Fibroblast of skin of left quadriceps (primary cell): ENCODE data around the gene GGA3.

Experiments
- DNase-seq, 2 experiments: peaks; one replicate each; pipeline ENCODE4 v3.0.0-alpha.2; 2013; ENCODE audit warnings: low read depth in 2 of 2

The GGA3 gene

DNA sequence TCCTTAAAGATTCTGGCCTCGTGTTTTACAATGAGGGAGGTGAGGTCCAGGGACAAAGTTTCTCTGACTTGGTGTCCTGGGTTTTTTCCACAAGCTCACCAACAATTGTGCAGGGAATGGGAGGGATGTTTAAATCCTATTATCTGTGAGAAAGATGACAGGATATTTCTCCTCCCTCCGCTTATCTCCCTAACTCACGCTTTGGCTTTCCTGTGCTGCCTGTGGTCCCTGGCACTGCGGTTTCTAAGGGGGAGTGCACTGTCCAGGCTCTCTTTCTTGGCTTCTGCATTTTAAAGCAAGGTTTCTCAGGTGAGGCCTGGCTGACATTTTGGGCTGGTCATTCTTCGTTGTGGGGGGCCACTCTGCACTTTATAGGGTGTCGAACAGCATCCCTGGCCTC is 16.4 kb downstream of the GGA3 start:
- no peak for DNase-seq

GRCh38 chr17:75244133-75244866 is 17.1 kb downstream of the GGA3 start:
- no peak for DNase-seq

- no peak for DNase-seq
Observed at GRCh38 chr17:75242461-75243042, 18.9 kb downstream of the GGA3 start.

DNA sequence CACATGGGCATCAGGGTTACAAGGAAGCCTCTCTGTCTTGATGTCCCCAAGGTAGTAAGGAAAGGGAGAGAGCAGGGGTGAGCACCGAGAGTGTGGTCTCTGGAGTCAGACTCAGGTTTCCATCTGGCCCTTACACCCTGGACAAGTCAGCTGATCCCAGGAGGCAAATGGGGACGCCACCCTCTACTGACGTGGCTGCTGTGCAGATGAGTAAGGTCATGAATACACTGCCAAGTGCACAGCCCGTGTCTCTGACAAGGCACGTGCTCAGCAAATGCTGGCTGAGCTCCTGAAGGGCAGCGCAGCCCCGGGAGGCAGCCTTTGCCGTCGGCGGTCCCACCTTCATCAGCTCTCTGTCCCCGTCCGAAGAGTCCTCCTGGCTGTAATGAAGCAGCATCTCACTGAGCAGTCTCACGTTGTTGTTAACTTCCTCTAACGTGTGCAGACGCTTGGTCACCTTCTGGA is 19.4 kb downstream of the GGA3 start:
- no peak for DNase-seq

GRCh38 chr17:75241502-75241901 is 19.9 kb downstream of the GGA3 start:
- no peak for DNase-seq

DNA sequence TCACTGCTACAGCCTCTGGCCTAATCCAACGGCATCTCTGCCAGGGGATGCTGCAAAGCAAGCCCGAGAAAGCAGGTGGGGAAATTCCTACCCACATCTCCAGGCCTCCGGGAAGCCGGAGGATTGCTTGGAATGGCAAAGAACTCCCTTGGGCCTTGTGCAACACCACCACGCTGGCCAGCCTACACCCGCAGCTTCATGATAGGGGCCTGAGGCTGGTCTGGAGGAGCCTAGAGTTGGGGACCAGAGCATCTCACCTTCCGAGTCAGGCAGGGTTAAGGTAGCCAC is 20.3 kb downstream of the GGA3 start:
- DNase-seq: no peak

DNA sequence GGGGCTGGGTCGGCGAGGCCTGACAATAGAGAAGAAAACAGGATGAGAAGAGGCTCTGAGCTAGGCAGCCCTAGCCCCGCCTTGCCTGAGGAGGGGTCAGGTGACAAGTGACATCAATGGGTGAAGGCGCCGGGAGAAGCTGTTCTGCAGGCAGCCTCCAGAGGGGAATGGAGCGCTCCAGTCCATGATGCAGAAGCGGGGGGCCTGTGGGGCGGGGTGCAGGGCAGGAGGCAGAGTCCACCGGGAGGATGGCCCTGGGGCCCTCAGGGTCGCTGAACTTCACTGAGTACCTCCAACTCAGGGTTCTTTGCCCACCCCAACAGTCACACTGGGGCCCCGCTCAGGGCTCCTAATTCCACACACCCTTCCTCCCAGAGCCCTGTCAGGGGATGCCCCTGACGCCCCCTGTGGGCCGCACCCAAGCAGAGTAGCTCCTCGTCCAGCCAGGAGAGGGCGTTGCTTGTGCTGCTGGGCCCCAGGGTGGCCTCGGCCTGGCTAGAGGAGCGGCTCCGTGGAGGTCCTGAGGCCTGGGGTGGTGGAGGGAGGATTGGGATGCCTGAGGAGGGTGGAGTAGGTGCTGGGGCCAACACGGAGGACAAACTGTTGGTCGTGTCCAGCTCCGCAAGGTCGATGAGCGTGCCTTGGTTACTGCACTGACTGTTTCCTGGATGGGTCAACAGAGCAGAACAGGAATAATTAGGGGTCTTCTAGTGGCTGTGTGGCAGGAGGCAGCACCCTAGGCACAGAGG is 20.8 kb downstream of the GGA3 start:
- no peak for DNase-seq

- DNase-seq: no peak
Observed at GRCh38 chr17:75239778-75240393, 21.5 kb downstream of the GGA3 start.

DNA sequence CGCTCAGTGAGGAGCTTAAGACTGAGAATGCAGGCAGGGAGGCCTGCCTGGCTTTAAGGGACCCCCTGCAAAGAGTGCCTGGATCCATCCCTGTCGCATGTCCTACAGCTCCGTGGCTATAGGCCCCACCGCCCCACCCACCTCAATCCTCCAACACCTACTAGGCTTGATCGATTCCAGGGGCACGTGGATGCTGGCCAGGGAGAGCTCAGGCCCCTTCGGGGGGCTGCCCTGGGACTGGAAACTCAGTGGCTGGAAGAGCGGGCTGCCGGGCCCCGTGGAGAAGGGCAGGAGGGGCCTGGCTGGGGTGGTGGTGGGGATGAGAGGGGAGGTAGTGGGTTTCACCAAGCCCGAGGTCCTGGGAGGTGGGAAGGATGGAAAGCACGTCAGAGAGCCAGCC is 22.2 kb downstream of the GGA3 start:
- no peak for DNase-seq

GRCh38 chr17:75238684-75239191 is 22.7 kb downstream of the GGA3 start:
- DNase-seq: peak in 1 of 2 experiments; percentile 17

- no peak for DNase-seq
Observed at GRCh38 chr17:75238020-75238580, 23.3 kb downstream of the GGA3 start.

DNA sequence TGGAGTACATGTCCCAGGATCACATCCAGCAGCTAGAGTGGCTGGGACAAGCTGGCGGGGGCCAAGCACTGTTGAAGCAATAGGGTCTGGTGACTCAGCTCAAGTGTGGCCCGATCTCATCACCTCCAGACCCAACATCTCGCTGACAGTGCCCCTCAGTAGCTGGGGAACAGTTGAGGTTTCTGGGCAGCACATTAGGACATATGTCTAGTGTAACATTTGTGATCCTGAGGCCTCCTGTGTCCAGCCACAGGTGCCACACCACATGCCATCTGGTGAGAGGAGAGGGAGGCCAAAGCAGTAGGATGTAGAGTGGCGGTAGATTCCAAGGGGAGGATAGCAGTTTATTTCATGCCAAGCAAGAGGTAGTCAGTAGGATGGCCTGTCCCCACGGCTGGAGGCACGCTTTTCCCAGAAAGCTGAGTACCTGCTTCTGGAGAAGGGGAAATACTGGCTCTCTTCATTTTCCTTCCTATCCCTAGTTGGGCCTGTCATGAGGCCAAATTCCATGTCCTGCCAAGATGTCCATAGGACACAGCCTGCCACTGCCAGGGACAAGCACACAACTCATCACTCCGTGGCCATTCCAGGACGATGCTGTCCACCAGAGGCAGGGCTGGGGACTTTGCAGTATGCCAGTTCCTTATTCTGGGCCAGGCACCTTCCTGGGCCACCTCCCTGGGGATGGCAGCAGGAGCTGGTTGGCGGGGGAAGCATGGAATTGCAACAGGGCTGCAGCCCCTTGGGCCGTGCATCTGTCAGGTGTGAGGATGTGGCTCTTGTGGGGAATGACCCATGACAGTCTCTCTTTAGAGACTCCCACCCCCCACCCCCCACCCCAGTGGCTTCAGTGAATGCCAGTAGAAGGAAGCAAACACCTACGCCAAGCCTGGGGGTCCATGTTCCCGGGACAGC is 24.0 kb downstream of the GGA3 start:
- no peak for DNase-seq

- no peak for DNase-seq
Observed at GRCh38 chr17:75232786-75233185, 28.6 kb downstream of the GGA3 start.

DNA sequence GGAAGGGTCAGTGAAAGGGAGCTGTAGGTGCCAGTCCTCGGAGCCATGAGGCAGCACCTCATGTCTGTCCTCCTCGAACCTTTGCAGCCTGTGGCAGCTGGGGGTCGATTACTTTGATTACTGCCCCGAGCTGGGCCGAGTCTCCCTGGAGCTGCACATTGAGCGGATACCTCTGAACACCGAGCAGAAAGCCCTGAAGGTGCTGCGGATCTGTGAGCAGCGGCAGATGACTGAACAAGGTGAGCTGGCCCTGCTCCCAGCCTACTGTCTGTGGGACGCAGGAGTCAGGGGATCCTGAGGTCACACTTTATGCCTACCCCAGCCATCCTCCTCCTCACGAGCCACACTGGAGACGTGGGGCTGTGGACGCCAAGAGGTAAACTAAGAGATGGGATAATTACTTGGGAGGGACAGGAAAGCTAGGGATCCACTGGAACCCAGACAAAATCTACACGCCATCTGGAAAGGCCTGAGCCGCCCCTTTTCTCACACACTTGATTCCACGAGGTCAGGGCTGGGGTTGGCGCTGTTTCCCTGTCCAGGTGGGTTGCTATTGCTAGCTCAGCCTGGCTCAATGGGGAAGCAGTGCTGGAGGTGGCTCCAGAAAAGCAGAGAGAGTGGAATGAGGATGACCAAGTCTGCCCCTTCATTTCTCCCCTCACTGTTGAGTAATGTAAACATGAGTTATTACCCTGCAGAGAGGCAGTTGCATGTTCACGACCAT is 29.5 kb downstream of the GGA3 start:
- DNase-seq: no peak

- DNase-seq: no peak
Observed at GRCh38 chr17:75231071-75231470, 30.3 kb downstream of the GGA3 start.

DNA sequence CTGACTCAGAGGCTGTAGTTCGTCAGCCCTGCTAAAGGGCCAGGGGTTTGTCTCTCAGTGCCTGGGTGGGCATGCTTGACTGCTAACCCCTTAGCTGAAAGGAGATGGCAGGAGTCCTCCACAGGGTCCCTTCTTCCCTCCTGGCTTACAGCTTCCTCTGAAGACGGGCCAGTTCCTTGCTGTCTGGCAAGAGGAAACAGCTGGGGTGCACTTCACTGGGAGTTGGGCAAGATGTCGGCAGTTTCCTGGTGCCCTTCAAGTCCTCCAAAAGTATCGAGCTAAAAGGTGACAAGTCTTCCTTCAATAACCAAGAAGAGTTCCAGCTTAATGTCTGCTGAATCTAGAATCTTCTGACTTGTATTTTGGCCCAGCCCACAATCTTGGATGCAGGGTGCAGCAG is 32.6 kb downstream of the GGA3 start:
- DNase-seq: no peak

GRCh38 chr17:75228305-75228704 is 33.1 kb downstream of the GGA3 start:
- no peak for DNase-seq

DNA sequence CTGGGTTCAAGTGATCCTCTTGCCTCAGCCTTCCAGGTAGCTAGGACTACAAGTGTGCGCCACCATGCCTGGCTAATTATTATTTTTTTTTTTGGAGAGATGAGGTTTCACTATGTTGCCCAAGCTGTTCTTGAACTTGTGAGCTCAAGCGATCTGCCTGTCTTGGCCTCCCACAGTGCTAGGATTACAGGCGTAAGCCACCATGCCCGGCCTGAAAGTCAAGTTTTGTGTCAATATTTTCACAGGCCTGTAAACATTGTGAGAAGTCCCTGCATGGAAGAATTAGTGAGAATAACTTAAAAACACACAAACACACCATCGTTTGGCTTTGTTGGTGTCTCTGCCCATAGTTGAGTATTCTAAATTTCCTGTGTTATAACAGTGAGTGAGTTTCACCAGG is 33.7 kb downstream of the GGA3 start:
- DNase-seq: no peak

DNA sequence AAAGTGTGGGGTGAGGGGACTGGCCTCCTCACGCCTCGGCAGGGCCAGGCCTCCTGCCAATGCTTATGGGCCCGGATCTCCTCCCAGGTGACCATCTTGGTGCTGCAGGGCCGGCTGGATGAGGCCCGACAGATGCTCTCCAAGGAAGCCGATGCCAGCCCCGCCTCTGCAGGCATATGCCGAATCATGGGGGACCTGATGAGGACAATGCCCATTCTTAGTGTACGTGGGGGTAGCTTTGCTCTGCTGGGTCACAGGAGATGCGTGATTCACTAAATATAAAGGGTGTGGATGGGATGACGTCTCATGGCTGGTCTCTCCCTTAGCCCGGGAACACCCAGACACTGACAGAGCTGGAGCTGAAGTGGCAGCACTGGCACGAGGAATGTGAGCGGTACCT is 36.4 kb downstream of the GGA3 start:
- DNase-seq: no peak

DNA sequence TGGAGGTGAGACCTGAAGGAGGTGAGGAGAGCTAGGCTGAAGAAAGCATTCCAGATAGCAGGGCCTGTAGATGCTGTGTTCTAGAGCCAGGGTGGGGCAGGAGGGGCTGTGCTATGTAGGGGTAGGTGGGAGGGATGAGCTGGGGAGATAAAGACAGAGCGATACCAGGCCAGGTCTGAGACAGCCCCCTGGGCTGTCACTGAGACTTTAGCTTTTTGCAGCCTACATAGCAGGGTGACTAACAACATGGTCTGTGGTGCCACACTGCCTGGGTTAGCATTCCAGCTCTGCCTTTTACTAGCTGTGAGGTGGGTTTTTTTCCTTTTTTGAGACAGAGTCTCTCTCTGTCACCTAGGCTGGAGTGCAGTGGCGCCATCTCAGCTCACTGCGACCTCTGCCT is 41.6 kb downstream of the GGA3 start:
- no peak for DNase-seq
